Gastrocnemius medialis (tissue), 4 donors: ENCODE results near the gene SPOUT1.
"Not testable (repeated sequence)": the region's sequence is repeated elsewhere in the genome, so short reads cannot be mapped to it uniquely, and the experiment has no call there.

Source experiments
- CTCF ChIP-seq, 5 experiments: fragments of 450-650 bp in 3 of 5; fragments of 200-600 bp in 2 of 5; sonication (generic) in 2 of 5; IDR thresholded peaks in 4 of 5; conservative IDR thresholded peaks in 1 of 5; 1 replicate in 4 of 5; 2 replicates in 1 of 5; pipeline ENCODE4 v1.5.1; 2016 to 2019; ENCODE audit warnings: antibody characterized with exemption in 5 of 5, mild to moderate bottlenecking in 3 of 5, moderate library complexity in 3 of 5
- POLR2A ChIP-seq, 2 donors: fragments of 450-650 bp; IDR thresholded peaks; one replicate each; pipeline ENCODE4 v1.6.1; 2017; ENCODE audit warnings: antibody characterized with exemption in 2 of 2, mild to moderate bottlenecking in 2 of 2, moderate library complexity in 2 of 2

DNA sequence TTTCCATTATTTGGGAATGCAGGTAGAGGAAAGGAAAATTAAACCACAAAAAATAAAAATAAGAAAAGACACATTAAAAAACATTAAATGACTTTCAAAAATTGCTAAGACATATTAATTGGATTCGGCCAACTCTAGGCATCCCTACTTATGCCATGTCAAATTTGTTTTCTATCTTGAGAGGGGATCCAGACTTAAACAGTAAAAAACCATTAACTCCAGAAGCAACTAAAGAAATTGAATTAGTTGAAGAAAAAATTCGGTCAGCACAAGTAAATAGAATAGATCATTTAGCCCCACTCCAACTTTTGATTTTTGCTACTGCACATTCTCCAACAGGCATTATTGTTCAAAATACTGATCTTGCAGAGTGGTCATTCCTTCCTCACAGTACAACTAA, 23.1 kb upstream of the SPOUT1 start:
- TF ChIP-seq CTCF (IDR thresholded peaks at IDR 0.05 in 4 of 5, conservative IDR thresholded peaks at IDR 0.05 in 1 of 5); POLR2A (IDR thresholded peaks at IDR 0.05): not testable (repeated sequence)
